HG02588 (cell line): Measurements from ENCODE around the gene SLC7A11.
"Not testable (repeated sequence)": the region's sequence is repeated elsewhere in the genome, so short reads cannot be mapped to it uniquely, and the experiment has no call there.

ENCODE experiments used
- ATAC-seq: cut with Tn5 transposase; IDR thresholded peaks from one replicate; pipeline ENCODE4 v1.9.1; 2021; ENCODE audit warnings: mild to moderate bottlenecking, moderate library complexity; ENCODE audit not compliant: unreplicated experiment

The SLC7A11 gene

GRCh38 chr4:138243369-138243768 is 1.2 kb upstream of the SLC7A11 start:
- ATAC-seq = no peak

GRCh38 chr4:138242834-138243156 is 646 bp upstream of the SLC7A11 start:
- ATAC-seq = no peak

DNA sequence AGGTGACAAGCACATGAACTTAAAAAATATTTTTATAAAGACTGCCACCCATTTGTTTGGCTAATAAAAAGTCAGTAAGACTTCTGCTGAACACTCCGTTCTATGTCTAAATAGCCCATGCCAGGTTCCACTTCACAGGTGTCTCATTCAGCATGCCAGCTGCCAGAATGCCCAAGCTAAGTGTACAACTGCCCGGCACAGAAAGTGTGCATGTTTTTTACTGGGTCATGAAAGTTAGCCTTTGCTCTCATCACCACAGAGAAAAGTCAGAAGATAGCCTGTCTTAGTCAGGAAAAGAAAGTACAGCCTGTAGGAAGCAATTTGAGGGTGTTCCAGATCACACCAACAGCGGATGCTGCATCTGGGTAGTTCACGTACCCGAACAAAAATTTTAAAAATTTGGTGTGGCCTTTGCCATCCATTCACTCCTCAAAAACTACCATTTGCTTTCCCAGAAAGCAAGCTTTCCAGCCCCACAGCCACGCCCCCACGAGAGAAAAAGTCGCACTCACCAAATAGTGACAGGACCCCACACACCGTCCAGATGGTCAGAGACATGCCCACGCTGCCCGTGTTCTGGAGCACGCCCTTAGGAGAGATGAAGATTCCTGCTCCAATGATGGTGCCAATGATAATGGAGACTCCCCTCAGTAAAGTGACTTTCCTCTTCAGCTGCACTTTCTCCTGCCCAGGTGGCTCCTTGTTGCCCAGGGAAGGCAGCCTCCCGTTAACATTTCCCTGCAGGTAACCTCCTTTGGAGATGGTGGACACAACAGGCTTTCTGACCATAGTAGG is 671 bp downstream of the SLC7A11 start:
- no peak for ATAC-seq

GRCh38 chr4:138239491-138239890 is 2.7 kb downstream of the SLC7A11 start:
- ATAC-seq = no peak

GRCh38 chr4:138238521-138239292 is 3.4 kb downstream of the SLC7A11 start:
- no peak for ATAC-seq

GRCh38 chr4:138237132-138237531 is 5.0 kb downstream of the SLC7A11 start:
- ATAC-seq = not testable (repeated sequence)

GRCh38 chr4:138236037-138236436 is 6.1 kb downstream of the SLC7A11 start:
- ATAC-seq = no peak

DNA sequence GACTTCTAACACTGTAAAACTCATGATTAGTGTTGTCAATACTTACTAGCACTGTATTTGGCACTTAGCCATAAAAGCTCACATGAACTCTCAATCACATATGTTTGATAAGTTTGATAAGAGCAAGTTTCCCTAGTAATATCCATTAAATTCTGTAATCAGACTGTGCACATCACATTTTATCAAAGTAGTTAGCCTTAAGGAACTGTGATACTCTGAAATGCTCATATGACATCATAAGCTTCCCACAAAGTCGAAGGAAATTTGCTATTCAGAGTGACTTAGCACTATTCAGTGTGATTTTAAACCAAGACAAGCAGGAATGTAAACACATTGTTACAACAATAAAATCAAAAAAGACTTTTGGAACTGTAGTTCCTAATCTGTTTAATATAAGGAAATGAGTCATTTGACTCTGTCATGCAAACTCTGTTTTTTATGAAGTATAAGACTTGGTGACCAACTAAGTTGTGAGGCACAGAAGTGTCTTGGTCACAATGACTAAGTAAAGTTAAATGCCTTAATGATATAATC is 6.7 kb downstream of the SLC7A11 start:
- ATAC-seq = no peak

- no peak for ATAC-seq
These were observed 7.9 kb downstream of the SLC7A11 start for GRCh38 chr4:138234248-138234647.

GRCh38 chr4:138233313-138234034 is 8.7 kb downstream of the SLC7A11 start:
- no peak for ATAC-seq

DNA sequence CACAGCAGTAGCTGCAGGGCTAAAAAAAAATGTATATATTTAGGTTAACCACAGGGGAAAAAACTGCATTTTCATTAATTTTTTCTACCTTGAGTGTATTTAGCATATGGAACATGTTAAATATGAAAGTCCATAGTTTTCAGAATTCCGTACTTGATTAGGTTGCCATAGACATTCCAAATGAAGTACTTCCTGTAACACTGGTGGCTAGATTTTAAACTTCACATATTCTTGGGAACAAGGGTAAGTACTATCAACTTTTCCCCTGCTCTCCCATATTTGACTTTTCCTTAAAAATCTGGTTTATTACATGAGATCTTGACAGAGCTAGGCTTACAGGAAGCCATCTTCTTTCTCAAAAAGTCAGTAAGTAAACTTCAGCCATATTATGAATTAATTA is 9.8 kb downstream of the SLC7A11 start:
- no peak for ATAC-seq

DNA sequence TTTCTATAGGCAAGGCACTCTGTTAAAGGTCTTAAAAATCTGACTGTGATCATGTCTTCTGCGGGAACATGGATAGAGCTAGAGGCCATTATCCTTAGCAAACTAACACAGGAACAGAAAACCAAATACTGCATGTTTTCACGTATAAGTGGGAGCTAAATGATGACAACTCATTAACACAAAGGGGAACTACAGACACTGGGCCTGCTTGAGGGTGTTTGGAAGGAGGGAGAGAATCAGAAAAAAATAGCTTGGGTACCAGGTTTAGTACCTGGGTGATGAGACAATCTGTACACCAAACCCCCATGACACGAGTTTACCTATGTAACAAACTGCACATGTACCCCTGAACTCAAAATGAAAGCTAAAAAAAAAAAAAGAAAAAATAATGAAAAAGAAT is 12.1 kb downstream of the SLC7A11 start:
- no peak for ATAC-seq

- no peak for ATAC-seq
These were observed 13.0 kb downstream of the SLC7A11 start for GRCh38 chr4:138229160-138229559.

- ATAC-seq = no peak
These were observed 15.8 kb downstream of the SLC7A11 start for GRCh38 chr4:138226351-138226750.

- ATAC-seq = no peak
These were observed 16.7 kb downstream of the SLC7A11 start for GRCh38 chr4:138225477-138225876.

DNA sequence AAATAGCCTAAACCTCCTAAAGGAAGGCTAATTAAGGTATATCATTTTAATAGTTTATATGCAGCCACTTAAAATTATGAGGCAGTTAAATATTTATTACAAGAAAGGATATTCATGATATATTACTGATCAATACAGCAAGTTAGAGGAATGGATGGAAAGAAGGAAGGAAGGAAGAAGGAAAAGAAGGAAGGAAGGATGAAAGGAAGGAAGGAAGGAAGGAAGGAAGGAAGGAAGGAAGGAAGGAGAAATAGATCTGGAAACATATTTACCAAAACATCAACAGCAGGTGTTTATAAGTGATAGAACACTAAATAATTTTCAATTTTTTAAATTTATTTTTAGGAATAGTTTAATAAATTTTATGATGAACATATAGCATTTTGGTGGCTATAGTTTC is 17.5 kb downstream of the SLC7A11 start:
- no peak for ATAC-seq

GRCh38 chr4:138223231-138223910 is 18.8 kb downstream of the SLC7A11 start:
- peak; percentile 73 for ATAC-seq

DNA sequence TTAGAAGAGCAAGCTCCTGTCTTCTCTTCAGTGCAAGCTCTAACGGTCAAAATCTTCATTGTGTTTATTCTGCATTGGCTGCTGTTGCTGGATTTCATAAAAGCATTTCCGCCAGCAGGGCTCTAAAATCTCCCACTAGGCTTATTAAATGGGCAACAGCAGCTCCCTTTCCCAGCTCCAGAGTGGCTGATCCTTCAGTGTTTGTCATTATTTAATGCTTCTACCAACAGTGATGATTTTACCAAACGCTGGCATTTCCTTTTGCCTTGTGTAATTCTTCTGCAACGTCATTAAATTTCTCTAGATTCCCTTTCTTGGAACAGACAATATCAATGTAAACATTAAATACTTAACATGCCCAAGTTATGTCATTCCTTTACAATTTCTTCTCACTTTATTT is 20.1 kb downstream of the SLC7A11 start:
- ATAC-seq = no peak

DNA sequence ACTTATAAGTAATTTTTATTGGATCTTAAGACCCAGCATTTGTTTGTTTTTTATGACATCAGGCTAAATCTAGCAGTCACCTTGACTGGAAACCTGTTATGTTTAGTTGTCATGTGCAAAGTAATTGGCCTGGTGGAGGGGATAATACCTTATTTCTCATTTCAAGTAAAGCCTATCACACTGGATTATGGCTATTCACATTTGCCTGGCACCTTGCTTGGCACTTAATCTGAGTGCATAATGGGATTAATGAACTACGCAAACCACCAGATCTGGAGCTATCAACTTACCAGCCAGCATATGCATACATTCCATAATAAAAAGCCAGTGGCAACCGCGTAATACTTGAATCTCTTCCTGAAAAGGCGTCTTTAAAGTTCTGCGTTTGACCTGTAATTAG is 23.2 kb downstream of the SLC7A11 start:
- no peak for ATAC-seq

- no peak for ATAC-seq
These were observed 24.6 kb downstream of the SLC7A11 start for GRCh38 chr4:138217567-138217966.
